OCI-LY1 (cell line): ENCODE data around the gene CMIP.

ENCODE experiments used
- EZH2 ChIP-seq: fragments of 200-600 bp; sonication (generic), shearing (Covaris generic); IDR thresholded peaks from 2 replicates; pipeline ENCODE4 v1.8.0; 2017; ENCODE audit warnings: borderline replicate concordance, mixed run types, mild to moderate bottlenecking, antibody characterized with exemption, low read length, moderate library complexity, mixed read lengths
- TF ChIP-seq, protein P1 (sequence below): fragments of 200-600 bp; sonication (generic), shearing (Covaris generic); IDR thresholded peaks from 2 replicates; pipeline ENCODE4 v1.5.1; 2017; ENCODE audit warnings: mild to moderate bottlenecking, antibody characterized with exemption, low read length, moderate library complexity, mixed read lengths

DNA sequence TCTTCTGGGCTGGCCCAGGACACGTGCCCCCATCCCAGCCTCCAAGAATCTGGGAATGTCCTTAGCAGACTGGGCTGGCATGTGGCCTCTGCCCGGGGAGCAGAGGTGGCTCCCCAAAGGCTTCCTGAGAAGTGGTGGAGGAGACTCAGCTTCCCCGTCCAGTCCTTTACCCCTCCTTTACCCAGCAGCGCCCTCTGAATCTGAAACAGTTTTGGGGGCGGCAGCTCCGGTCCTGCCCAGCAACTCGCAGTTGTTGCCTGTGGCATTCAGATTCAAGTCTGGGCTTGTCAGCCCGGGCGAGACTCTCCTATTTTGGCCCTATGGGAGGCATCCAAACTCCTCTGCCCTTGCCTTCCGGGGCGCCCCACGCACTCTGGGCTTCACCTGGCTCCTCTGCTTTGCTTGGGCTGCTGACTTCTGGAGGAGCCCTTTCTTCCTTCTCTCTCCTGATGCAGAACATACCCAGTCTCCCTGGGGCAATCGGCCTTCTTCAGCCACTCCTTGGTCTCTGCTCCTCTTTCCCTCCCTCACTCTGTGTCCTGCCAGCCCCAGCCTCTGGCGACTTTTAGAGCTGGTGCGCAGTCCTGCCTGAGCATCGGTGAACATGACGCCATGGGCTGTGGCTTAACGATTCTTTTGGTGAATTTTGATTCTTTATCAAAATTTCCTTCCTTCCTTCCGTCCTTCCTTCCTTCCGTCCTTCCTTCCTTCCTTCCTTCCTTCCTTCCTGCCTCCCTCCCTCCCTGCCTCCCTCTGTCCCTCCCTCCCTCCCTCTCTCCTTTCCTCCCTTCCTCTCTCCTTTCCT is 55.2 kb downstream of the CMIP start:
- TF ChIP-seq, protein P1, sequence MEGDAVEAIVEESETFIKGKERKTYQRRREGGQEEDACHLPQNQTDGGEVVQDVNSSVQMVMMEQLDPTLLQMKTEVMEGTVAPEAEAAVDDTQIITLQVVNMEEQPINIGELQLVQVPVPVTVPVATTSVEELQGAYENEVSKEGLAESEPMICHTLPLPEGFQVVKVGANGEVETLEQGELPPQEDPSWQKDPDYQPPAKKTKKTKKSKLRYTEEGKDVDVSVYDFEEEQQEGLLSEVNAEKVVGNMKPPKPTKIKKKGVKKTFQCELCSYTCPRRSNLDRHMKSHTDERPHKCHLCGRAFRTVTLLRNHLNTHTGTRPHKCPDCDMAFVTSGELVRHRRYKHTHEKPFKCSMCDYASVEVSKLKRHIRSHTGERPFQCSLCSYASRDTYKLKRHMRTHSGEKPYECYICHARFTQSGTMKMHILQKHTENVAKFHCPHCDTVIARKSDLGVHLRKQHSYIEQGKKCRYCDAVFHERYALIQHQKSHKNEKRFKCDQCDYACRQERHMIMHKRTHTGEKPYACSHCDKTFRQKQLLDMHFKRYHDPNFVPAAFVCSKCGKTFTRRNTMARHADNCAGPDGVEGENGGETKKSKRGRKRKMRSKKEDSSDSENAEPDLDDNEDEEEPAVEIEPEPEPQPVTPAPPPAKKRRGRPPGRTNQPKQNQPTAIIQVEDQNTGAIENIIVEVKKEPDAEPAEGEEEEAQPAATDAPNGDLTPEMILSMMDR = no peak
- TF ChIP-seq EZH2 = no peak
